ENCODE measurements around the gene UBQLNL. TPM values are rescaled to one million over a fixed set of nuclear protein-coding genes. Genes with fewer than 3 reads are reported as not detected.

UBQLNL gene
- total RNA-seq, 1 donor from 2014 or later, result 0.09 TPM

DNA sequence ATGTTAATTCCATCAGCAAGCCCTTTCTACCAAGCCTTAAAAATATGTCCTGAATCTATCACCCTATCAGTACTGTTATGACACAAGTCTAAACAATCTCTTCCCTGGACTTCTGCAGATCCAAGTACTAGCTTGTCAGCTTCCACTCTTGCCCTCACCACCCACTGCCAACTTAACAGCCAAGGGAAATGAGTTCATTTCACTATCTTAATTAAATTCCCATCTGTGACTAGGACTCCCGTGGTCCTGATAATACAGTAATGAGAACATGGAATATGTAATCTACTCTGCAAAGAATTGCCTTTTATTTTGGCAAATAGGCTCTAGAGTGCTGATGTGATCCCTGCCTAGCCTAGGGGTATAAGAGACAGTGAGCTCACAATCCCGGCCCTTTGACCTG lies 16.8 kb downstream of the UBQLNL start:
- peaks cover 2% of the 10 kb centered on the region for H3K27me3 Mint-ChIP-seq (ENCODE audit: low read depth)
- H3K4me1 Mint-ChIP-seq, result no peaks in the 10 kb centered on the region
- TF ChIP-seq, protein P1, sequence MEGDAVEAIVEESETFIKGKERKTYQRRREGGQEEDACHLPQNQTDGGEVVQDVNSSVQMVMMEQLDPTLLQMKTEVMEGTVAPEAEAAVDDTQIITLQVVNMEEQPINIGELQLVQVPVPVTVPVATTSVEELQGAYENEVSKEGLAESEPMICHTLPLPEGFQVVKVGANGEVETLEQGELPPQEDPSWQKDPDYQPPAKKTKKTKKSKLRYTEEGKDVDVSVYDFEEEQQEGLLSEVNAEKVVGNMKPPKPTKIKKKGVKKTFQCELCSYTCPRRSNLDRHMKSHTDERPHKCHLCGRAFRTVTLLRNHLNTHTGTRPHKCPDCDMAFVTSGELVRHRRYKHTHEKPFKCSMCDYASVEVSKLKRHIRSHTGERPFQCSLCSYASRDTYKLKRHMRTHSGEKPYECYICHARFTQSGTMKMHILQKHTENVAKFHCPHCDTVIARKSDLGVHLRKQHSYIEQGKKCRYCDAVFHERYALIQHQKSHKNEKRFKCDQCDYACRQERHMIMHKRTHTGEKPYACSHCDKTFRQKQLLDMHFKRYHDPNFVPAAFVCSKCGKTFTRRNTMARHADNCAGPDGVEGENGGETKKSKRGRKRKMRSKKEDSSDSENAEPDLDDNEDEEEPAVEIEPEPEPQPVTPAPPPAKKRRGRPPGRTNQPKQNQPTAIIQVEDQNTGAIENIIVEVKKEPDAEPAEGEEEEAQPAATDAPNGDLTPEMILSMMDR (conservative IDR thresholded peaks at IDR 0.05), result no peak
- peaks cover 2% of the 10 kb centered on the region for H3K9me3 Mint-ChIP-seq
- no peak for DNase-seq (ENCODE audit: low read depth, low spot score)
- H3K4me3 Mint-ChIP-seq, result no peak overlapping the region
- H3K36me3 Mint-ChIP-seq (ENCODE audit: low read depth), result no peaks in the 10 kb centered on the region
- no peak overlapping the region for H3K27ac Mint-ChIP-seq (ENCODE audit: unreplicated experiment)

DNA sequence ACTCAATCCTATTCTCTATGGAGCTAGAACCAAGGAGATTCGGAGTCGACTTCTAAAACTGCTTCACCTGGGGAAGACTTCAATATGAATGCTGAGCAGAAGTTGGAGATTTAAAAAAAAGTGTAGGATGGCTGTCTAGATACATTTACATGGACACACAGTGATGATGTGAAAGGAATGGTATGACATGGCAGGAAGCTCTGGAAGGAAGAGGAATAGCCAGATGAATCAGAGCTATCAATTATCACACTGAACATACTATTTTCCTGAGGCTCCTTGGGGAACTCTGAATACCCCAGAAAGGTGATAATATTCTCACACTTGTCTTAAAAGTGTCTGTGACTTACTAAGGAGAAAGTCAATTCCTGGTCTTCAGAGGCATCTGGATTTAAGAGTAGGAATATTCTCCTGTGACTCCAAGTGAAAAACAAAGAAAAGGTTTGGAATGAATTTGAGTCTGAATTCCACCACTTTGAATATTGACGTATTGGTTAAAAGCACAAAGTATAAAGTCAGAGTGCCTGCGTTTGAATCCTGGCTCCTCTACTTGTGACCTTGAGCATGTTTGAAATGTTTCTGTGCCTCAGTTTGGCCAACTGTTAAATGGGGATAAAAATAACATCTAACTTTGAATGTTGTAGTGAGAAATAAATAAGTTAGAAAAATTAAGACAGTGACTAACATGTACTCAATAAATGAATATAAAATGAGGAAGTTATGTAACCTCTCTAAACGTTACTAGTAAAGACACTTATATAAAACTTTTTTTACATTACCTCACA lies 26.7 kb downstream of the UBQLNL start:
- H3K4me3 Mint-ChIP-seq, result no peak overlapping the region

DNA sequence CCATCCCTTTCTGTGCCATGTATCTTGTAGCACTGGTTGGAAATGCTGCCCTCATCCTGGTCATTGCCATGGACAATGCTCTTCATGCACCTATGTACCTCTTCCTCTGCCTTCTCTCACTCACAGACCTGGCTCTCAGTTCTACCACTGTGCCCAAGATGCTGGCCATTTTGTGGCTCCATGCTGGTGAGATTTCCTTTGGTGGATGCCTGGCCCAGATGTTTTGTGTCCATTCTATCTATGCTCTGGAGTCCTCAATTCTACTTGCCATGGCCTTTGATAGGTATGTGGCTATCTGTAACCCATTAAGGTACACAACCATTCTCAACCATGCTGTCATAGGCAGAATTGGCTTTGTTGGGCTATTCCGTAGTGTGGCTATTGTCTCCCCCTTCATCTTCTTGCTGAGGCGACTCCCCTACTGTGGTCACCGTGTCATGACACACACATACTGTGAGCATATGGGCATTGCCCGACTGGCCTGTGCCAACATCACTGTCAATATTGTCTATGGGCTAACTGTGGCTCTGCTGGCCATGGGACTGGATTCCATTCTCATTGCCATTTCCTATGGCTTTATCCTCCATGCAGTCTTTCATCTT lies 27.6 kb downstream of the UBQLNL start:
- no peaks in the 10 kb centered on the region for H3K4me1 Mint-ChIP-seq
- no peak overlapping the region for H3K4me3 Mint-ChIP-seq
- TF ChIP-seq, protein P1 (conservative IDR thresholded peaks at IDR 0.05), result no peak
- no peak overlapping the region for H3K27ac Mint-ChIP-seq (ENCODE audit: unreplicated experiment)
- peaks cover 4% of the 10 kb centered on the region for H3K27me3 Mint-ChIP-seq (ENCODE audit: low read depth)
- no peaks in the 10 kb centered on the region for H3K36me3 Mint-ChIP-seq (ENCODE audit: low read depth)
- H3K9me3 Mint-ChIP-seq, result no peaks in the 10 kb centered on the region
- DNase-seq (ENCODE audit: low read depth, low spot score), result no peak

More for the DNA sequence above, 26.7 kb downstream of the UBQLNL start:
- DNase-seq (ENCODE audit: low read depth, low spot score), result no peak
- Mint-ChIP-seq H3K36me3 (ENCODE audit: low read depth) (no peaks in the 10 kb centered on the region), H3K27ac (ENCODE audit: unreplicated experiment) (no peak overlapping the region), H3K4me1 (no peaks in the 10 kb centered on the region), H3K27me3 (ENCODE audit: low read depth) (peaks cover 3% of the 10 kb centered on the region), H3K9me3 (no peaks in the 10 kb centered on the region)
- TF ChIP-seq, protein P1 (conservative IDR thresholded peaks at IDR 0.05), result no peak

DNA sequence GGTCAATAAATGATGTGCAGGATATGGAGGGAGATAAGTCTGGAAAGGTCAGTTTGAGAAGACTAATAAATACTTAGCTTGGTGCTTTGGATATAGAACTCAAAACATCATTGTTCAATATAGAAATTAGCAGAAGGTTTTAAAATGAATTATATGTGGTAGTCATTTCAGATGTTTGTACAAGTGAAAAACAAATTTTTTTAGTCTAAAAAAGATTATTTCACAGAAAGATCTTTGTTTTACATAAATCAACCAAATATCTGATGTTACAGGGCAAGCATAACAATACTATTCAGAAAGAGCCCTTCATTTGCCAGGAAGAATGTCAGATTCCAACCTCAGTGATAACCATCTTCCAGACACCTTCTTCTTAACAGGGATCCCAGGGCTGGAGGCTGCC lies 28.1 kb downstream of the UBQLNL start, which contains the start of gene OR52D1:
Gene OR52D1, plus strand, starts transcription at position 301 of the 400 bp plus-strand sequence. Its CDS starts 22 bp downstream, at position 323.
- no peak for DNase-seq (ENCODE audit: low read depth, low spot score)
- Mint-ChIP-seq H3K9me3 (no peaks in the 10 kb centered on the region), H3K27me3 (ENCODE audit: low read depth) (peaks cover 5% of the 10 kb centered on the region)

DNA sequence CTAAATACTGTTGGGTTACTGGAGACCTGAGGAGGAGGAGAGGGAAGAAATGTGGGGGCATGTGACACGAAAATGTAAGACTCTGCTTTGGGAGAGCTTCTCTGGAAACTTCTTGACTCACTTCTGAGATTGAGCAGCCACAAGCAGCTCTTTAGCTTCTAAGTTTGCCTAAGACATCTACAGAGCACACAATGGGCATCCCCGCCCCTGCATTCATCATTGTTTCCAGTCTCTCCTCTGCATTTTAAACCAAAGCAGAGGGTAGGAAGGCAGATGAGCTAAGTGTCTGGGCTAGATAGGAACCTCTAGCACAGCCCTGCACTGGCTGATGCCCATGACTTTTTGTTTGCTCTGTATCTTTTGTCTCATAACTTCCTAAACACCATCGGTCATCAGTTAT lies 30.1 kb downstream of the UBQLNL start:
- Mint-ChIP-seq H3K27ac (ENCODE audit: unreplicated experiment) (no peak overlapping the region), H3K9me3 (no peaks in the 10 kb centered on the region), H3K36me3 (ENCODE audit: low read depth) (no peaks in the 10 kb centered on the region), H3K27me3 (ENCODE audit: low read depth) (peaks cover 2% of the 10 kb centered on the region), H3K4me1 (no peaks in the 10 kb centered on the region), H3K4me3 (no peak overlapping the region)
- no peak for DNase-seq (ENCODE audit: low read depth, low spot score)
- TF ChIP-seq, protein P1 (conservative IDR thresholded peaks at IDR 0.05), result no peak

More for the DNA sequence above, 28.1 kb downstream of the UBQLNL start, which contains the start of gene OR52D1:
- Mint-ChIP-seq H3K4me3 (no peak within 1 kb of the TSS), H3K36me3 (ENCODE audit: low read depth) (no peaks in the 10 kb centered on the region), H3K4me1 (no peaks in the 10 kb centered on the region), H3K27ac (ENCODE audit: unreplicated experiment) (no peak within 1 kb of the TSS)
- TF ChIP-seq, protein P1 (conservative IDR thresholded peaks at IDR 0.05), result no peak
